ENCODE measurements around the gene CD99L2.
"Not testable (repeated sequence)": the region's sequence is repeated elsewhere in the genome, so short reads cannot be mapped to it uniquely, and the experiment has no call there.

CD99L2 gene

GRCh38 chrX:150889131-150889530 lies 9.3 kb downstream of the CD99L2 start:
- TF ChIP-seq, protein P1, sequence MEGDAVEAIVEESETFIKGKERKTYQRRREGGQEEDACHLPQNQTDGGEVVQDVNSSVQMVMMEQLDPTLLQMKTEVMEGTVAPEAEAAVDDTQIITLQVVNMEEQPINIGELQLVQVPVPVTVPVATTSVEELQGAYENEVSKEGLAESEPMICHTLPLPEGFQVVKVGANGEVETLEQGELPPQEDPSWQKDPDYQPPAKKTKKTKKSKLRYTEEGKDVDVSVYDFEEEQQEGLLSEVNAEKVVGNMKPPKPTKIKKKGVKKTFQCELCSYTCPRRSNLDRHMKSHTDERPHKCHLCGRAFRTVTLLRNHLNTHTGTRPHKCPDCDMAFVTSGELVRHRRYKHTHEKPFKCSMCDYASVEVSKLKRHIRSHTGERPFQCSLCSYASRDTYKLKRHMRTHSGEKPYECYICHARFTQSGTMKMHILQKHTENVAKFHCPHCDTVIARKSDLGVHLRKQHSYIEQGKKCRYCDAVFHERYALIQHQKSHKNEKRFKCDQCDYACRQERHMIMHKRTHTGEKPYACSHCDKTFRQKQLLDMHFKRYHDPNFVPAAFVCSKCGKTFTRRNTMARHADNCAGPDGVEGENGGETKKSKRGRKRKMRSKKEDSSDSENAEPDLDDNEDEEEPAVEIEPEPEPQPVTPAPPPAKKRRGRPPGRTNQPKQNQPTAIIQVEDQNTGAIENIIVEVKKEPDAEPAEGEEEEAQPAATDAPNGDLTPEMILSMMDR (IDR thresholded peaks at IDR 0.05; ENCODE audit: low read depth, low read length, poor library complexity, severe bottlenecking): no peak
- TF ChIP-seq EZH2phosphoT487 (IDR thresholded peaks at IDR 0.05; ENCODE audit: borderline replicate concordance, low read length): no peak
- Histone ChIP-seq H3F3A (ENCODE audit: control insufficient read depth, insufficient read depth) (no peaks in the 10 kb centered on the region), H3K4me3 (ENCODE audit: low read length) (no peak overlapping the region), H3K79me2 (ENCODE audit: control insufficient read depth, low read length) (no peaks in the 10 kb centered on the region), H3K4me2 (ENCODE audit: low read length) (no peak overlapping the region), H3K36me3 (ENCODE audit: control insufficient read depth, low read length) (no peaks in the 10 kb centered on the region), H3K9me2 (replicated peaks; ENCODE audit: control insufficient read depth, low read length) (no peaks in the 10 kb centered on the region), H3K27ac (ENCODE audit: low read depth, low read length) (no peak overlapping the region), H3K27me3 (ENCODE audit: control insufficient read depth, low read length) (no peaks in the 10 kb centered on the region), H3K4me1 (ENCODE audit: control insufficient read depth, low read length) (no peaks in the 10 kb centered on the region), H4K20me1 (ENCODE audit: control insufficient read depth, insufficient read depth, low read depth, low read length) (no peaks in the 10 kb centered on the region), H3K9me3 (ENCODE audit: control insufficient read depth, insufficient read depth, low read length) (no peaks in the 10 kb centered on the region)

GRCh38 chrX:150887906-150888465 lies 10.5 kb downstream of the CD99L2 start:
- no peaks in the 10 kb centered on the region for H3K4me1 ChIP-seq (ENCODE audit: control insufficient read depth, low read length)
- no peaks in the 10 kb centered on the region for H3K27me3 ChIP-seq (ENCODE audit: control insufficient read depth, low read length)
- TF ChIP-seq, protein P1 (IDR thresholded peaks at IDR 0.05; ENCODE audit: low read depth, low read length, poor library complexity, severe bottlenecking): no peak
- TF ChIP-seq EZH2phosphoT487 (IDR thresholded peaks at IDR 0.05; ENCODE audit: borderline replicate concordance, low read length): no peak
- H3K9me2 ChIP-seq (replicated peaks; ENCODE audit: control insufficient read depth, low read length): no peaks in the 10 kb centered on the region
- no peaks in the 10 kb centered on the region for H3F3A ChIP-seq (ENCODE audit: control insufficient read depth, insufficient read depth)
- H3K4me3 ChIP-seq (ENCODE audit: low read length): no peak overlapping the region
- H3K9me3 ChIP-seq (ENCODE audit: control insufficient read depth, insufficient read depth, low read length): no peaks in the 10 kb centered on the region
- H4K20me1 ChIP-seq (ENCODE audit: control insufficient read depth, insufficient read depth, low read depth, low read length): no peaks in the 10 kb centered on the region
- no peak overlapping the region for H3K4me2 ChIP-seq (ENCODE audit: low read length)
- no peaks in the 10 kb centered on the region for H3K36me3 ChIP-seq (ENCODE audit: control insufficient read depth, low read length)
- no peaks in the 10 kb centered on the region for H3K79me2 ChIP-seq (ENCODE audit: control insufficient read depth, low read length)
- no peak overlapping the region for H3K27ac ChIP-seq (ENCODE audit: low read depth, low read length)

DNA sequence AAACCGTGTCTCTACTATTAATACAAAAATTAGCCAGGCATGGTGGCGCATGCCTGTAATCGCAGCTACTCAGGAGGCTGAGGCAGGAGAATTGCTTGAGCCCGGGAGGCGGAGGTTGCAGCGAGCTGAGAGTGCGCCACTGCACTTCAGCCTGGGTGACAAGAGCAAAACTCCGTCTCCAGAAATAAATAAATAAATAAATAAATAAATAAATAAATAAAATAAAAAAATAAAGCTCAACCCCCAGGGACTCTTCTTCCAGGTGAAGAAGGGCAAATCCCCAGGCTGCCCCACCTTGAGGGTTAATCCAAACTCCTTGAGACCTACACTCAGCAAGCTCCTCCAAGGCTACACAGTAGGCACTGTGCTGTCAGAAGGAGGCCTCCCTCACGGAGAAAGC lies 11.2 kb downstream of the CD99L2 start:
- not testable (repeated sequence) for H3K79me2 ChIP-seq (ENCODE audit: control insufficient read depth, low read length); H3K4me2 ChIP-seq (ENCODE audit: low read length); H3K4me1 ChIP-seq (ENCODE audit: control insufficient read depth, low read length); H3F3A ChIP-seq (ENCODE audit: control insufficient read depth, insufficient read depth); H3K9me2 ChIP-seq (replicated peaks; ENCODE audit: control insufficient read depth, low read length); H3K27me3 ChIP-seq (ENCODE audit: control insufficient read depth, low read length); H4K20me1 ChIP-seq (ENCODE audit: control insufficient read depth, insufficient read depth, low read depth, low read length); H3K27ac ChIP-seq (ENCODE audit: low read depth, low read length); H3K36me3 ChIP-seq (ENCODE audit: control insufficient read depth, low read length); H3K9me3 ChIP-seq (ENCODE audit: control insufficient read depth, insufficient read depth, low read length); H3K4me3 ChIP-seq (ENCODE audit: low read length)

- Histone ChIP-seq H3F3A (ENCODE audit: control insufficient read depth, insufficient read depth) (no peaks in the 10 kb centered on the region), H3K4me3 (ENCODE audit: low read length) (no peak overlapping the region), H3K79me2 (ENCODE audit: control insufficient read depth, low read length) (no peaks in the 10 kb centered on the region), H3K4me1 (ENCODE audit: control insufficient read depth, low read length) (no peaks in the 10 kb centered on the region), H3K9me2 (replicated peaks; ENCODE audit: control insufficient read depth, low read length) (no peaks in the 10 kb centered on the region), H4K20me1 (ENCODE audit: control insufficient read depth, insufficient read depth, low read depth, low read length) (no peaks in the 10 kb centered on the region), H3K4me2 (ENCODE audit: low read length) (no peak overlapping the region), H3K9me3 (ENCODE audit: control insufficient read depth, insufficient read depth, low read length) (no peaks in the 10 kb centered on the region), H3K27ac (ENCODE audit: low read depth, low read length) (no peak overlapping the region), H3K36me3 (ENCODE audit: control insufficient read depth, low read length) (no peaks in the 10 kb centered on the region), H3K27me3 (ENCODE audit: control insufficient read depth, low read length) (no peaks in the 10 kb centered on the region)
- TF ChIP-seq, protein P1 (IDR thresholded peaks at IDR 0.05; ENCODE audit: low read depth, low read length, poor library complexity, severe bottlenecking): no peak
- TF ChIP-seq EZH2phosphoT487 (IDR thresholded peaks at IDR 0.05; ENCODE audit: borderline replicate concordance, low read length): no peak
Measured at GRCh38 chrX:150886381-150886780, 12.1 kb downstream of the CD99L2 start.
